CD8-positive, alpha-beta memory T cell (primary cell): ENCODE data around the gene ZSCAN2. TPM values are rescaled to one million over a fixed set of nuclear protein-coding genes. Genes with fewer than 3 reads are reported as not detected.

ENCODE experiments used
- CTCF ChIA-PET: fragments of 350-600 bp; sonication (Branson Sonifier 250); formaldehyde crosslinking; loops from one replicate; lab custom pipeline; 2021; ENCODE audit warnings: antibody characterized with exemption; lab: Charles Lee
- POLR2A ChIA-PET: fragments of 350-600 bp; sonication (Branson Sonifier 250); formaldehyde crosslinking; loops from one replicate; lab custom pipeline; 2021; ENCODE audit warnings: antibody characterized with exemption; lab: Charles Lee
- DNase-seq, 5 donors: peaks; one replicate each; pipeline versions ENCODE4 v3.0.0 to v3.0.0-alpha.2; 2020 to 2022; ENCODE audit warnings: mixed read lengths in 1 of 5
- H3K27ac ChIP-seq: one replicate; pipeline ENCODE4 v1.7.0; 2013; ENCODE audit warnings: low read depth, mild to moderate bottlenecking, low read length, moderate library complexity
- H3K27me3 ChIP-seq: 2 replicates; pipeline ENCODE4 v1.7.0; 2013; ENCODE audit warnings: low read length, mild to moderate bottlenecking; ENCODE audit not compliant: insufficient read depth, poor library complexity, severe bottlenecking
- H3K36me3 ChIP-seq: 2 replicates; pipeline ENCODE4 v1.7.0; 2013; ENCODE audit warnings: mild to moderate bottlenecking, low read length, moderate library complexity; ENCODE audit not compliant: insufficient read depth
- H3K4me1 ChIP-seq: 2 replicates; pipeline ENCODE4 v1.7.0; 2013; ENCODE audit warnings: mild to moderate bottlenecking, low read length, moderate library complexity; ENCODE audit not compliant: insufficient read depth
- H3K4me3 ChIP-seq: 2 replicates; pipeline ENCODE4 v1.7.0; 2013; ENCODE audit warnings: mild to moderate bottlenecking, low read length
- H3K9me3 ChIP-seq: 2 replicates; pipeline ENCODE4 v1.7.0; 2013; ENCODE audit warnings: mild to moderate bottlenecking, low read length
- H3K27ac Mint-ChIP-seq, 8 donors: one replicate each; pipeline ENCODE4 v1.8.0; 2020 to 2021; ENCODE audit warnings: mixed read lengths in 8 of 8, mild to moderate bottlenecking in 6 of 8, inconsistent platforms in 3 of 8, moderate library complexity in 3 of 8
- H3K27me3 Mint-ChIP-seq, 2 donors: one replicate each; pipeline ENCODE4 v1.8.0; 2020 to 2021; ENCODE audit warnings: mixed read lengths in 2 of 2, mild to moderate bottlenecking in 1 of 2, moderate library complexity in 1 of 2
- H3K36me3 Mint-ChIP-seq, 3 donors: one replicate each; pipeline ENCODE4 v1.8.0; 2020 to 2021; ENCODE audit warnings: mixed read lengths in 3 of 3, inconsistent platforms in 1 of 3, mild to moderate bottlenecking in 1 of 3
- H3K4me1 Mint-ChIP-seq, 3 donors: one replicate each; pipeline ENCODE4 v1.8.0; 2020 to 2021; ENCODE audit warnings: mixed read lengths in 3 of 3, inconsistent platforms in 1 of 3, mild to moderate bottlenecking in 1 of 3
- H3K4me3 Mint-ChIP-seq, 7 donors: one replicate each; pipeline ENCODE4 v1.8.0; 2020 to 2021; ENCODE audit warnings: mixed read lengths in 7 of 7, mild to moderate bottlenecking in 6 of 7, moderate library complexity in 4 of 7, inconsistent platforms in 2 of 7
- H3K9me3 Mint-ChIP-seq, 5 donors: one replicate each; pipeline ENCODE4 v1.8.0; 2020 to 2022; ENCODE audit warnings: mixed read lengths in 5 of 5, mild to moderate bottlenecking in 3 of 5, moderate library complexity in 2 of 5, inconsistent platforms in 1 of 5
- polyA plus RNA-seq: library from polyadenylated mRNA; unstranded; fragments of 300-500 nt; fragmentation: Illumina TruSeq; gene quantifications from one replicate; pipeline ENCODE4 v1.2.3, GENCODE V29; 2021
- total RNA-seq, 2 experiments: library from RNA; stranded (reverse); gene quantifications; one replicate each; pipeline ENCODE4 v1.2.3, GENCODE V29; 2021

Gene ZSCAN2
- total and polyA plus RNA-seq, 3 experiments from 2014 or later, result 6.0 to 14.3 (median 13.5) TPM

DNA sequence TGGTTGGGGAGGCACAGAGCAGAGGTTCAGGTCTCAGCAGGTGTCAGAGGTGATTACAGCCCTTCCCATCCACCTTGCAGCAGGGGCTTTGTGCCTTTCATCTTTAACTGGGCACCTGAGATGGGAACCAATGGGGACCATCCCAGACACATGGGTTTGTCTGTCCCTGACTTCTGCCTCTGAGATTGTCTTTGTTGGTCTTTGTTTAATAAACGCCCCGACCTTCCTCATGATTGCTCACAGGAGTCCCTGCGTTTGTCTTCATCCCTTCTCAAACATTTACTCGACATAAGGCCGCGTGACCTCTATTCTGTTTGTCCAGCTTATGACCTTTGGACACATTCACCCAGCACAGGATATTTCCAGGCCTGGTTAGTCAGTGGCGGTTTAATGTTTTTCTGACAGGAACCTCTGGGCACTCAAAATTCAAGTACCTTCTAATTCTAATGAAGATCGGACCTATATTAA is 5.9 kb downstream of the ZSCAN2 start:
- Histone ChIP-seq H3K27me3 (no peaks in the 10 kb centered on the region), H3K36me3 (no peaks in the 10 kb centered on the region), H3K4me1 (peaks cover 20% of the 10 kb centered on the region), H3K27ac (no peak overlapping the region), H3K9me3 (no peaks in the 10 kb centered on the region), H3K4me3 (no peak overlapping the region)
- Mint-ChIP-seq H3K4me3 (no peak overlapping the region), H3K27me3 (no peaks in the 10 kb centered on the region), H3K9me3 (no peaks in the 10 kb centered on the region), H3K36me3 (peaks cover 3 to 52% (median 12%) of the 10 kb centered on the region in 3 donors), H3K4me1 (peaks cover 46 to 65% (median 52%) of the 10 kb centered on the region in 3 donors), H3K27ac (peak overlapping the region in 4 of 8 donors; percentile 1 to 51 (median 42))
- ChIA-PET CTCF (no interaction called here), POLR2A (no interaction called here)
- no peak for DNase-seq

DNA sequence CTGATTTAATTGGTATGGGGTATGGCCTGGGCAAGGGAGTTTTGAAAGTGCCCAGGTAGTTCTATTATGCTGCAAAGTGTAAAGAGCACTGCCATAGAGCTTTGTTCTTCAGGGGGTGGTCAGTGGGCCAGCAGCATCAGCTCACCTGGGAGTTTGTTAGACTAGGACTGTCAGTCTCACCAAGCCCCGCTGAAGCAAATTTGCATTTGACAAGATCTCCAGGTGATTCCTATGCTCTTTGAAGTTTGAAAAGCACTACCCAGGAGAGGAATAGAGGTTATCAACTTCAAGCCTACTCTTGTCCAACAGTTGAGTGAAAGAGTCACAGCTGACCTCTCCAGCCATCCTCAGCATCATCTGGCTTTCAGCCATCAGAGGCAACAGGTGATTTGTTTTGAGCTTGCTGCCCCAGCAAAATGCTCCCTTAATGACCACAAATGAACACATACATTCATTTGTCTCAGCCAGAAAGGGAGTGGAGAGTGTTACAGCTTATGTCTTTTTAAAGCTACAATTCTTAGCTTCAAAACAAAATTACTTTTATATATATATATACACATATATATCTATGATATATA is 8.0 kb downstream of the ZSCAN2 start:
- peak overlapping the region in 1 of 8 donors; percentile 59 for H3K27ac Mint-ChIP-seq
- CTCF ChIA-PET, result interaction anchor here (1.0 to 1.4 kb wide), 2 partner anchors 9 to 29 kb away, joined by 3 read pairs; no protein-coding TSS in a partner anchor
- POLR2A ChIA-PET, result interaction anchor here (0.5 to 0.8 kb wide), 2 partner anchors 13 to 37 kb away, joined by 3 to 4 read pairs; no protein-coding TSS in a partner anchor
- H3K4me1 ChIP-seq, result peaks cover 20% of the 10 kb centered on the region
- no peak overlapping the region for H3K27ac ChIP-seq
- H3K9me3 Mint-ChIP-seq, result no peaks in the 10 kb centered on the region
- no peaks in the 10 kb centered on the region for H3K36me3 ChIP-seq
- H3K36me3 Mint-ChIP-seq, result peaks cover 3 to 57% (median 15%) of the 10 kb centered on the region in 3 donors
- H3K4me3 Mint-ChIP-seq, result peak overlapping the region in 1 of 7 donors; percentile 69
- H3K4me3 ChIP-seq, result no peak overlapping the region
- H3K27me3 Mint-ChIP-seq, result no peaks in the 10 kb centered on the region
- H3K9me3 ChIP-seq, result no peaks in the 10 kb centered on the region
- H3K4me1 Mint-ChIP-seq, result peaks cover 37 to 55% (median 40%) of the 10 kb centered on the region in 3 donors
- no peaks in the 10 kb centered on the region for H3K27me3 ChIP-seq
- no peak for DNase-seq

GRCh38 chr15:84609818-84610525 is 9.2 kb downstream of the ZSCAN2 start:
- no peaks in the 10 kb centered on the region for H3K9me3 ChIP-seq
- ChIA-PET POLR2A (no interaction called here), CTCF (interaction anchor here (1.0 to 1.3 kb wide), 3 partner anchors 11 to 39 kb away, joined by 3 read pairs; no protein-coding TSS in a partner anchor)
- Mint-ChIP-seq H3K4me3 (no peak overlapping the region), H3K4me1 (peaks cover 28 to 44% (median 32%) of the 10 kb centered on the region in 3 donors), H3K27ac (peak overlapping the region in 1 of 8 donors; percentile 75), H3K27me3 (no peaks in the 10 kb centered on the region), H3K36me3 (peaks cover 3 to 54% (median 18%) of the 10 kb centered on the region in 3 donors), H3K9me3 (no peaks in the 10 kb centered on the region)
- H3K4me3 ChIP-seq, result no peak overlapping the region
- no peak overlapping the region for H3K27ac ChIP-seq
- H3K27me3 ChIP-seq, result no peaks in the 10 kb centered on the region
- H3K4me1 ChIP-seq, result peaks cover 13% of the 10 kb centered on the region
- no peaks in the 10 kb centered on the region for H3K36me3 ChIP-seq
- no peak for DNase-seq

DNA sequence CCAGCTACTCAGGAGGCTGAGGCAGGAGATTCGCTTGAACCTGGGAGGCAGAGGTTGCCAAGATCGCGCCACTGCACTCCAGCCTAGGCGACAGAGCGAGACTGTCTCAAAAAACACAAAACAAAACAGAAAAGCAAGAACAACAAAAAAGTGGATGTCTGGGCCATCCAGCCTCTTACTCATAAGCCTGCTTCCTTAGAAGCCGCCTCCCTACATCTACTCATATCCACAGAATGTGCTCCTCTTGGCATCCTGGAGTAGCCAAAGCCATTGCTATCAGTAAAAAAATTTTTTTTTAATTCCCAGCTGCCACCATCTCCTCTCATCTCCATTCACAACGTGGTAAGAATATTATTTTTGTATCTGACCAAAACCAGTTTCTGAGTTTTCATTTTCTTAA is 10.8 kb downstream of the ZSCAN2 start:
- ChIA-PET POLR2A (no interaction called here), CTCF (no interaction called here)
- no peaks in the 10 kb centered on the region for H3K4me1 ChIP-seq
- H3K9me3 ChIP-seq, result no peaks in the 10 kb centered on the region
- H3K4me3 ChIP-seq, result no peak overlapping the region
- Mint-ChIP-seq H3K4me3 (no peak overlapping the region), H3K27me3 (no peaks in the 10 kb centered on the region), H3K36me3 (peaks cover 0 to 47% (median 16%) of the 10 kb centered on the region in 3 donors), H3K4me1 (peaks cover 13 to 30% (median 17%) of the 10 kb centered on the region in 3 donors), H3K27ac (peak overlapping the region in 2 of 8 donors; percentile 2 to 5), H3K9me3 (no peaks in the 10 kb centered on the region)
- DNase-seq, result no peak
- H3K36me3 ChIP-seq, result no peaks in the 10 kb centered on the region
- no peaks in the 10 kb centered on the region for H3K27me3 ChIP-seq
- H3K27ac ChIP-seq, result no peak overlapping the region

DNA sequence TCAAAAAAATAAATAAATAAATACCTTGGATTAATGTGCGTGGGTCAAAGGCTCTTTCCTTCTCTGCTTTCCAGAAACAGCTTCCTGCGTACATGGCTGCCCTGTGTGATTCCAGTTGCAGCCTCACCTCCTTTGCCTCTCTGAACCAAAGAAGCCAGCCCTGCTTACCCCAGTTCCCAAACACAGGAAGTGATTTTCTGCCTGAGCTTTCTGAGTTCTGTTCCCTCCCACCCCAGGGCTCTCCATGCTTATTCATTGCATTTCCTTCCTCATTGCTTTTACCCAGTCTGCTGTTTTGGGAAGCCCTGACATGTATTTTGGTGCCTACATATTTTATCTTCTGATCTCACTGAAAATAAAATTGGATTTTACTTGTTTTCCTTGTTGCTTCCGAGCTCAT is 15.4 kb downstream of the ZSCAN2 start:
- Mint-ChIP-seq H3K9me3 (peaks cover 12 to 15% (median 13%) of the 10 kb centered on the region in 5 donors), H3K4me3 (no peak overlapping the region), H3K27me3 (no peaks in the 10 kb centered on the region), H3K36me3 (peaks cover 19 to 37% (median 21%) of the 10 kb centered on the region in 3 donors), H3K27ac (peak overlapping the region in 1 of 8 donors; percentile 74), H3K4me1 (peaks cover 3 to 12% (median 6%) of the 10 kb centered on the region in 3 donors)
- no peaks in the 10 kb centered on the region for H3K27me3 ChIP-seq
- H3K4me1 ChIP-seq, result no peaks in the 10 kb centered on the region
- peaks cover 7% of the 10 kb centered on the region for H3K36me3 ChIP-seq
- no peak for DNase-seq
- peaks cover 6% of the 10 kb centered on the region for H3K9me3 ChIP-seq
- ChIA-PET CTCF (interaction anchor here (0.6 to 1.4 kb wide), 3 partner anchors 11 to 334 kb away, joined by 3 to 4 read pairs (median 3); no protein-coding TSS in a partner anchor), POLR2A (no interaction called here)
- H3K27ac ChIP-seq, result no peak overlapping the region
- H3K4me3 ChIP-seq, result no peak overlapping the region

DNA sequence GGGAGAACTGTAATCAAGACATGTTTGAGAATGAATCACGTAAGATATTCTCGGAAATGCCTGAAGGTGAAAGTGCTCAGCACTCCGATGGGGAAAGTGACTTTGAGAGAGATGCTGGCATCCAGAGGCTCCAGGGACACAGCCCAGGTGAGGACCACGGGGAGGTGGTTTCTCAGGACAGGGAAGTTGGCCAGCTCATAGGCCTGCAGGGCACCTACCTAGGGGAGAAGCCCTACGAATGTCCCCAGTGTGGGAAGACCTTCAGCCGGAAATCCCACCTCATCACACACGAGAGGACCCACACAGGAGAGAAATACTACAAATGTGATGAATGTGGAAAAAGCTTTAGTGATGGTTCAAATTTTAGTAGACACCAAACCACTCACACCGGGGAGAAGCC is 19.8 kb downstream of the ZSCAN2 start:
- Mint-ChIP-seq H3K9me3 (peaks cover 14 to 30% (median 22%) of the 10 kb centered on the region in 5 donors), H3K36me3 (peaks cover 27 to 52% (median 45%) of the 10 kb centered on the region in 3 donors), H3K27me3 (no peaks in the 10 kb centered on the region), H3K27ac (no peak overlapping the region), H3K4me3 (no peak overlapping the region), H3K4me1 (peaks cover 0 to under 1% (median 0%) of the 10 kb centered on the region in 3 donors)
- Histone ChIP-seq H3K4me1 (no peaks in the 10 kb centered on the region), H3K27ac (no peak overlapping the region), H3K36me3 (peaks cover 16% of the 10 kb centered on the region), H3K9me3 (peaks cover 20% of the 10 kb centered on the region), H3K4me3 (no peak overlapping the region), H3K27me3 (no peaks in the 10 kb centered on the region)
- POLR2A ChIA-PET, result no interaction called here
- CTCF ChIA-PET, result interaction anchor here (1.1 to 2.1 kb wide), 2 partner anchors 11 to 33 kb away, joined by 4 to 8 read pairs; no protein-coding TSS in a partner anchor
- DNase-seq, result no peak

- no peaks in the 10 kb centered on the region for H3K27me3 Mint-ChIP-seq
- DNase-seq, result no peak
- Histone ChIP-seq H3K36me3 (peaks cover 16% of the 10 kb centered on the region), H3K4me1 (no peaks in the 10 kb centered on the region), H3K4me3 (no peak overlapping the region), H3K27ac (no peak overlapping the region), H3K27me3 (no peaks in the 10 kb centered on the region), H3K9me3 (peaks cover 20% of the 10 kb centered on the region)
- H3K4me3 Mint-ChIP-seq, result no peak overlapping the region
- CTCF ChIA-PET, result interaction anchor here (1.1 to 2.1 kb wide), 3 partner anchors 10 to 50 kb away, joined by 3 to 8 read pairs (median 4); no protein-coding TSS in a partner anchor
- POLR2A ChIA-PET, result interaction anchor here (0.5 kb wide), 1 partner anchor 13 kb away, joined by 4 read pairs; no protein-coding TSS in a partner anchor
- H3K36me3 Mint-ChIP-seq, result peaks cover 26 to 47% (median 45%) of the 10 kb centered on the region in 3 donors
- no peaks in the 10 kb centered on the region for H3K4me1 Mint-ChIP-seq
- peaks cover 14 to 30% (median 22%) of the 10 kb centered on the region in 5 donors for H3K9me3 Mint-ChIP-seq
- H3K27ac Mint-ChIP-seq, result no peak overlapping the region
Observed at GRCh38 chr15:84621358-84621979, 20.7 kb downstream of the ZSCAN2 start.
